Jurkat, Clone E6-1 (cell line): ENCODE data around the gene SMC4.

ENCODE experiments used
- DNase-seq: peaks from one replicate; pipeline ENCODE4 v3.0.0-alpha.2; 2011; ENCODE audit warnings: low read depth, low spot score
- H3K4me3 ChIP-seq: 2 replicates; pipeline ENCODE4 v1.5.1; 2011; ENCODE audit warnings: mild to moderate bottlenecking, low read length, control low read depth, moderate library complexity

Gene SMC4

GRCh38 chr3:160470181-160470580, 70.7 kb downstream of the SMC4 start:
- DNase-seq = no peak
- no peak overlapping the region for H3K4me3 ChIP-seq

GRCh38 chr3:160471892-160472291, 72.4 kb downstream of the SMC4 start:
- DNase-seq = no peak
- no peak overlapping the region for H3K4me3 ChIP-seq

- no peak for DNase-seq
These were observed 72.9 kb downstream of the SMC4 start for GRCh38 chr3:160472344-160472743.

GRCh38 chr3:160473221-160473620, 73.8 kb downstream of the SMC4 start:
- DNase-seq = no peak
- no peak overlapping the region for H3K4me3 ChIP-seq

More at GRCh38 chr3:160472344-160472743, 72.9 kb downstream of the SMC4 start:
- H3K4me3 ChIP-seq = no peak overlapping the region

- no peak for DNase-seq
- H3K4me3 ChIP-seq = no peak overlapping the region
These were observed 74.5 kb downstream of the SMC4 start for GRCh38 chr3:160473978-160474377.

- DNase-seq = no peak
- no peak overlapping the region for H3K4me3 ChIP-seq
These were observed 75.0 kb downstream of the SMC4 start for GRCh38 chr3:160474416-160474838.

- DNase-seq = no peak
- H3K4me3 ChIP-seq = no peak overlapping the region
These were observed 75.7 kb downstream of the SMC4 start for GRCh38 chr3:160475153-160475552.

GRCh38 chr3:160475884-160476283, 76.4 kb downstream of the SMC4 start:
- no peak for DNase-seq
- no peak overlapping the region for H3K4me3 ChIP-seq

- DNase-seq = no peak
- no peak overlapping the region for H3K4me3 ChIP-seq
These were observed 78.3 kb downstream of the SMC4 start for GRCh38 chr3:160477750-160478149.

GRCh38 chr3:160478338-160478737, 78.9 kb downstream of the SMC4 start:
- no peak overlapping the region for H3K4me3 ChIP-seq
- no peak for DNase-seq

- no peak for DNase-seq
- H3K4me3 ChIP-seq = no peak overlapping the region
These were observed 79.9 kb downstream of the SMC4 start for GRCh38 chr3:160479376-160479775.

- DNase-seq = no peak
- no peak overlapping the region for H3K4me3 ChIP-seq
These were observed 81.5 kb downstream of the SMC4 start for GRCh38 chr3:160480931-160481330.

- H3K4me3 ChIP-seq = no peak overlapping the region
- DNase-seq = no peak
These were observed 82.4 kb downstream of the SMC4 start for GRCh38 chr3:160481856-160482255.

- H3K4me3 ChIP-seq = no peak overlapping the region
- DNase-seq = no peak
These were observed 83.3 kb downstream of the SMC4 start for GRCh38 chr3:160482796-160483195.
